ENCODE data around the gene SFT2D3.

SFT2D3 gene

GRCh38 chr2:127701193-127701650 lies at the start of gene SFT2D3:
Gene SFT2D3 (plus strand): TSS chr2:127701497. CDS start chr2:127701529, 32 bp downstream.
- peak; percentile 87 for DNase-seq

- DNase-seq = no peak
These were observed 49.2 kb upstream of the SFT2D3 start for GRCh38 chr2:127651971-127652550.

- DNase-seq = no peak
These were observed 48.4 kb upstream of the SFT2D3 start for GRCh38 chr2:127652786-127653357.

GRCh38 chr2:127653421-127654083 lies 47.7 kb upstream of the SFT2D3 start:
- no peak for DNase-seq

- DNase-seq = no peak
These were observed 47.0 kb upstream of the SFT2D3 start for GRCh38 chr2:127654084-127654837.

GRCh38 chr2:127654838-127655175 lies 46.5 kb upstream of the SFT2D3 start:
- DNase-seq = no peak

GRCh38 chr2:127655209-127656073 lies 45.9 kb upstream of the SFT2D3 start:
- DNase-seq = no peak

GRCh38 chr2:127656569-127657231 lies 44.6 kb upstream of the SFT2D3 start:
- no peak for DNase-seq

GRCh38 chr2:127657232-127657595 lies 44.1 kb upstream of the SFT2D3 start:
- DNase-seq = no peak

GRCh38 chr2:127658146-127658545 lies 43.2 kb upstream of the SFT2D3 start:
- DNase-seq = no peak

GRCh38 chr2:127658641-127659407 lies 42.5 kb upstream of the SFT2D3 start:
- no peak for DNase-seq

- no peak for DNase-seq
These were observed 41.6 kb upstream of the SFT2D3 start for GRCh38 chr2:127659408-127660290.

GRCh38 chr2:127660291-127660578 lies 41.1 kb upstream of the SFT2D3 start:
- no peak for DNase-seq

- DNase-seq = no peak
These were observed 40.1 kb upstream of the SFT2D3 start for GRCh38 chr2:127661072-127661649.

GRCh38 chr2:127661949-127662510 lies 39.3 kb upstream of the SFT2D3 start:
- no peak for DNase-seq

GRCh38 chr2:127662937-127663565 lies 38.2 kb upstream of the SFT2D3 start:
- no peak for DNase-seq

GRCh38 chr2:127663566-127664064 lies 37.7 kb upstream of the SFT2D3 start:
- no peak for DNase-seq

GRCh38 chr2:127664065-127664894 lies 37.0 kb upstream of the SFT2D3 start:
- no peak for DNase-seq

All from activated effector memory CD4-positive, alpha-beta T cell treated with Interleukin-2 at 50 U/mL for 16 hours (primary cell).